Measurements from ENCODE around the gene NANOS2.

- TF ChIP-seq, protein P1, sequence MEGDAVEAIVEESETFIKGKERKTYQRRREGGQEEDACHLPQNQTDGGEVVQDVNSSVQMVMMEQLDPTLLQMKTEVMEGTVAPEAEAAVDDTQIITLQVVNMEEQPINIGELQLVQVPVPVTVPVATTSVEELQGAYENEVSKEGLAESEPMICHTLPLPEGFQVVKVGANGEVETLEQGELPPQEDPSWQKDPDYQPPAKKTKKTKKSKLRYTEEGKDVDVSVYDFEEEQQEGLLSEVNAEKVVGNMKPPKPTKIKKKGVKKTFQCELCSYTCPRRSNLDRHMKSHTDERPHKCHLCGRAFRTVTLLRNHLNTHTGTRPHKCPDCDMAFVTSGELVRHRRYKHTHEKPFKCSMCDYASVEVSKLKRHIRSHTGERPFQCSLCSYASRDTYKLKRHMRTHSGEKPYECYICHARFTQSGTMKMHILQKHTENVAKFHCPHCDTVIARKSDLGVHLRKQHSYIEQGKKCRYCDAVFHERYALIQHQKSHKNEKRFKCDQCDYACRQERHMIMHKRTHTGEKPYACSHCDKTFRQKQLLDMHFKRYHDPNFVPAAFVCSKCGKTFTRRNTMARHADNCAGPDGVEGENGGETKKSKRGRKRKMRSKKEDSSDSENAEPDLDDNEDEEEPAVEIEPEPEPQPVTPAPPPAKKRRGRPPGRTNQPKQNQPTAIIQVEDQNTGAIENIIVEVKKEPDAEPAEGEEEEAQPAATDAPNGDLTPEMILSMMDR (IDR thresholded peaks at IDR 0.05; ENCODE audit: low read depth, low read length, poor library complexity, severe bottlenecking): no peak
- TF ChIP-seq EZH2phosphoT487 (IDR thresholded peaks at IDR 0.05; ENCODE audit: borderline replicate concordance, low read length): no peak
These were observed 23.7 kb downstream of the NANOS2 start for GRCh38 chr19:45890877-45891276.

Data from DOHH2 (cell line).